ENCODE measurements around the gene MRPL49. TPM values are rescaled to one million over a fixed set of nuclear protein-coding genes. Genes with fewer than 3 reads are reported as not detected.

Gene MRPL49
- total RNA-seq, 2 donors from 2014 or later: 60.7 to 72.3 TPM

DNA sequence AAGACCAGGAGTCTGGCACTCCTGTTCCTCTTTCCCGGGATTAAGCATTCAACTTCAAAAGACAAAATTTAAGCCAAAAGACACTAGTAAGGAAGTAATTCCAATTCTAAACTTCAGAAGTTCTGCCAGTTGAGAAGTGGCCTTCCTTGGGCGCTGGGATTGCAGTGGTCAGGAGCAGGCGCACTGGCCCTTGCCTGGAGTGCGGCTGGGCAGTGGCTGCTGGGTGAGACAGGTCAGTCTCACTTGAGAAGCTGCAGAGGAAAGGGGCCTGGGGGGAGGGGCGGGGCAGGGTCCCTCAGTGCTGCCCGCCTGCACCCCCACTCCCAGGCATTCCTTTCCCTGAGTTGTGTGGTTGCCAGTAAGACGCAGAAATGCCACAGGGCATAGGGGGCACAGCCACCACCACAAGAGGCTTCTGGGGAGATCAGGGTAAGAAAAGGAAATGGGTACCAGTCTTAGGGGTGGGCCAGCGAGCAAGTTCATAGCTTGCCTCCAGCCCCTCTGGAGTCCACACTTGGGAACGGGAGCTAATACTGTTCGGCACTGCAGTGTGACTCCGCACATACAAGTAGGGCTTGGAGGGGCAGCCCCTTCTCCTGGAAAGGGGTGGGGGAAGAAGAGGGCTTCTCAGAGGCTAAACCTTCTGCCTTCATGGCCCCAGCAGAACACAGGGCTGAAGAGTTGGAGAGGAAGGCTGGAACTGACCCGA is 5.5 kb downstream of the MRPL49 start:
- intact Hi-C loops (cut with DNase I): no loop called here
- H3K4me1 ChIP-seq: peaks cover 12% of the 10 kb centered on the region
- no peaks in the 10 kb centered on the region for H3K27me3 ChIP-seq
- H3K9me3 ChIP-seq: no peaks in the 10 kb centered on the region
- no peak overlapping the region for H3K4me3 ChIP-seq
- no peak overlapping the region for H3K9ac ChIP-seq (ENCODE audit: low read depth in 2 of 2, low read length in 2 of 2)
- TF ChIP-seq, protein P1, sequence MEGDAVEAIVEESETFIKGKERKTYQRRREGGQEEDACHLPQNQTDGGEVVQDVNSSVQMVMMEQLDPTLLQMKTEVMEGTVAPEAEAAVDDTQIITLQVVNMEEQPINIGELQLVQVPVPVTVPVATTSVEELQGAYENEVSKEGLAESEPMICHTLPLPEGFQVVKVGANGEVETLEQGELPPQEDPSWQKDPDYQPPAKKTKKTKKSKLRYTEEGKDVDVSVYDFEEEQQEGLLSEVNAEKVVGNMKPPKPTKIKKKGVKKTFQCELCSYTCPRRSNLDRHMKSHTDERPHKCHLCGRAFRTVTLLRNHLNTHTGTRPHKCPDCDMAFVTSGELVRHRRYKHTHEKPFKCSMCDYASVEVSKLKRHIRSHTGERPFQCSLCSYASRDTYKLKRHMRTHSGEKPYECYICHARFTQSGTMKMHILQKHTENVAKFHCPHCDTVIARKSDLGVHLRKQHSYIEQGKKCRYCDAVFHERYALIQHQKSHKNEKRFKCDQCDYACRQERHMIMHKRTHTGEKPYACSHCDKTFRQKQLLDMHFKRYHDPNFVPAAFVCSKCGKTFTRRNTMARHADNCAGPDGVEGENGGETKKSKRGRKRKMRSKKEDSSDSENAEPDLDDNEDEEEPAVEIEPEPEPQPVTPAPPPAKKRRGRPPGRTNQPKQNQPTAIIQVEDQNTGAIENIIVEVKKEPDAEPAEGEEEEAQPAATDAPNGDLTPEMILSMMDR (IDR thresholded peaks at IDR 0.05): no peak
- no peak overlapping the region for H3K27ac ChIP-seq
- no peak for DNase-seq
- peaks cover 56% of the 10 kb centered on the region for H3K36me3 ChIP-seq

DNA sequence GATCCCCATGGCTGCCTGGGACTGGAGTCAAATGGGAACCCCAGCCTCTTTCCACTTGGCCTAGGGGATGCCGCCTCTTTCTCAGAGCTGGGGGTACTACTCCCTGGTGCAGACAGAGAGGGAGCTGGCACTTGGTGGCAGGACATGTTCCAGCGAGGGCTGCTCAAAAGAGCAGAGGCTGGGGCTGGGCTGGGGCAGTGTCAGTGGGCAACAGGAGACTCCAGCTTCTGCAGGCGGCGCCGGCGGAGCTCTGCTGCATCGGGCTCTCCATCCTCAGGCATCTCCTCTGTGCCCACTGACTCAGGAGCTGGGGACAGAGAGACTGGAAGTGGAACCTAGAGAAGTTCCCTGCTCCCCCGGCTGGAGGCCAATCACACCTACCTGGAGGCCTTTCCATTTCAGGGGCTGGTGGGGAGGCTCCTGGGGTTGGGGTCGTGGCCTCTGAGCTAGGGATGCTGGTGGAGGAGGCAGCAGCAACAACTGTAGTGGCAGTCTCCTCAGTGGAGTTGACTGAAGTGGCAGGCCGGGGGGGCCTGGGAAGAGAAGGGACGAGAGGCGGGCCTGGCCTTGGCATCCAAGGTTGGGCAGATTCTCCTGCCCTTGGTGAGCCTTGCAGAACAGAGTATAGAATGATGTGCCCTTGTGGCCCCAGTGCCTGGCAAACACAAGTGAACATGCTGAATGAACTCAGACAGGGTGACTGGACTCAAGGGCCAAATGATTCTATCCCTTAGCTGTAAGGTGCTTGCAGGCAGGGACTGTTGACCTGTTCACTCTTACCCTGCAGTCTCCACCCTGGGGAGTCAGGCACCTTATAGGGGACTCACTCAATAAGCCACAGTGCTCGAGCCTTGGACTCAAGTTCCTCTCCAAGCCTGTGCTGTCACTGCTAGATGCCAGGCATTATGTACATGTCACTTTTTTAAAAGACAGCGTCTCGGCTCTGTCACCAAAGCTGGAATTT is 6.3 kb downstream of the MRPL49 start:
- H3K4me1 ChIP-seq: peaks cover 14% of the 10 kb centered on the region
- no peak overlapping the region for H3K9ac ChIP-seq (ENCODE audit: low read depth in 2 of 2, low read length in 2 of 2)
- no peak for DNase-seq
- H3K27me3 ChIP-seq: no peaks in the 10 kb centered on the region
- no peak overlapping the region for H3K4me3 ChIP-seq
- H3K36me3 ChIP-seq: peaks cover 56% of the 10 kb centered on the region
- intact Hi-C loops (cut with DNase I): no loop called here
- H3K9me3 ChIP-seq: no peaks in the 10 kb centered on the region
- no peak overlapping the region for H3K27ac ChIP-seq
- TF ChIP-seq, protein P1 (IDR thresholded peaks at IDR 0.05): no peak

DNA sequence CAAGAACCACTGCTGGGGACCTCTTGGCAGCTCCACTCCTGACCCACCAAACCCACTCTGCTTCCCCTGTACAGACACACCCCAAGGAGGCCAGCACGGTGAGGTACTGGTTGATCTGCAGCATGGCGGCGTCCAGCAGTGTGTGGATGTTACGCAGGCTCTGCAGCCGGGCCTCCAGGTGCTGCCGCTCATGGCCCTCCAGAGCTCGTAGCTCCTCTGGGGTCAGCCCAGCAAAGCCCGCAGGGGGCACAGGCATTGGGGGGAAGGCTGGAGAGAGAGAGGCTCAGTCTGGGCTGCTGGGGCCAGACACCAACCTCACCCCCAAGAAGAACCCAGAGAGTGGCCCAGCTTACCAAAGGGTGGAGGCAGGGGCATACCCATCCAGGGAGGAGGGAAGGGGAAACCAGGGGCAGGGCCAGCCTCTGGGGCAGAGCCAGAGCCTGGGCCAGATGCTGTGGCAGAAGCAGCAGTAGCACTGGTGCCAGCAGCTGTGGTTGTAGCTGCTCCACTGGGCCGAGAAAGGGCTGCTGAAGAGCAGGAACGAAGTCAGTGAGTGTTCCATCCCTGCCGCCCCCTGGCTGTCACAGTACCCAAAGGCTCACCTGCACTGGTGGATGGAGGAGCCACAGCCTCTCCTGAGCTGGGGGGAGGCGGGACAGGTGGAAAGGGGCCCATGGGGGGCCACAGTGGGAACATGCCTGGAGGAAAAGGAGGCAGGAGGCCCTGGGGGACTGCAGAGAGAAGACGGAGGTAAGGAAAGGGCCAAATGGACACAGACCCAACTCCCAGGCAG is 7.7 kb downstream of the MRPL49 start:
- Histone ChIP-seq H3K4me1 (peaks cover 15% of the 10 kb centered on the region), H3K27me3 (no peaks in the 10 kb centered on the region)

DNA sequence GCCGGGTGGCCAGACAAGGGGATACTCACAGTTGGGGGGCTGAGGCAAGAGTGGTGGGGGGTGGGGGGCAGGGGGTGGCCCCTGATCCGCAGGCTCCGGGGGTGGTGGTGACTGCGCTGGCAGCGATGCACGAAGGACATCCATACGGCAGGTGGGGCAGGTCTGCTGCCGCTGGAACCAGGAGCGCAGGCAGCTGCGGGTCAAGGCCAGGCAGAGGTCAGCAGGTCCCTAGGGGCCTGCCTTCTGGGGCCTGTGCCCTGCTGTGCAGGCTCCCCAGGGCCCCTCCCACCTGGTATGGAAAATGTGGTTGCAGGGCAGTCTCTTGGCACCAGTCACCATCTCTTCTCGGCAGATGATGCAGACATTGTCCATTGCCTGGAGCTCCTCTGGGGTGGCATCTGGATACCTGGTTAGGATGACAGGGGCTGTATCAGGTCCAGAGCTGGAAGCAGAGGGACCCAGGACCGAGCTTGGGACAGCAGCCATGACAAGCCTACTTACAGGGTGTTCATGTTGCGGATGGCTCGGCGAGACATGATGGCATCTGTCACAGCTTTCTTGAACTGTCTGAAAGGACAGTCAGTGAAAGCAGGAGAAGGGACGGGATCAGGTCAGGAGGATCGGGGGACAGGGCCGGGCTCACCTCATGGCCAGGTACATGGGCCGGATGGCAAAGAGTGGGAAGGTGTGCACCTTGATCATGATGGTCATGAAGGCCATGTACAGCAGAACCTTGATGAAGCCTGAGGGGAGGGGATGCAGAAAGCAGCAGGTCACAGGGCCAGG is 8.7 kb downstream of the MRPL49 start:
- Histone ChIP-seq H3K9me3 (no peaks in the 10 kb centered on the region), H3K36me3 (peaks cover 42% of the 10 kb centered on the region), H3K27ac (no peak overlapping the region), H3K4me1 (peaks cover 15% of the 10 kb centered on the region), H3K4me3 (no peak overlapping the region), H3K27me3 (no peaks in the 10 kb centered on the region), H3K9ac (ENCODE audit: low read depth in 2 of 2, low read length in 2 of 2) (no peak overlapping the region)
- intact Hi-C loops (cut with DNase I): no loop called here
- DNase-seq: no peak
- TF ChIP-seq, protein P1 (IDR thresholded peaks at IDR 0.05): no peak

More for the DNA sequence above, 7.7 kb downstream of the MRPL49 start:
- Histone ChIP-seq H3K9ac (ENCODE audit: low read depth in 2 of 2, low read length in 2 of 2) (no peak overlapping the region), H3K27ac (no peak overlapping the region), H3K9me3 (no peaks in the 10 kb centered on the region), H3K4me3 (no peak overlapping the region), H3K36me3 (peaks cover 52% of the 10 kb centered on the region)
- DNase-seq: no peak
- intact Hi-C loops (cut with DNase I): no loop called here
- TF ChIP-seq, protein P1 (IDR thresholded peaks at IDR 0.05): no peak
